NCI-H460 (cell line): Measurements from ENCODE around the gene FMN1. TPM values are rescaled to one million over a fixed set of nuclear protein-coding genes. Genes with fewer than 3 reads are reported as not detected.
A peak's percentile ranks its signal among the peaks of the same experiment; 100 is the strongest.
"Not testable (repeated sequence)": the region's sequence is repeated elsewhere in the genome, so short reads cannot be mapped to it uniquely, and the experiment has no call there.

Experiments
- DNase-seq: peaks from one replicate; pipeline ENCODE4 v3.0.0-alpha.2; 2016; ENCODE audit warnings: low read depth; ENCODE audit errors: extremely low read depth
- total RNA-seq: library from RNA; depleted of rRNA; stranded (reverse); fragments of >200 nt; shearing (Covaris generic); gene quantifications from 2 replicates; pipeline ENCODE4 v1.2.3, GENCODE V29; 2014

Gene FMN1
- total RNA-seq, 1 experiment from 2014 or later, result 1.4 TPM

DNA sequence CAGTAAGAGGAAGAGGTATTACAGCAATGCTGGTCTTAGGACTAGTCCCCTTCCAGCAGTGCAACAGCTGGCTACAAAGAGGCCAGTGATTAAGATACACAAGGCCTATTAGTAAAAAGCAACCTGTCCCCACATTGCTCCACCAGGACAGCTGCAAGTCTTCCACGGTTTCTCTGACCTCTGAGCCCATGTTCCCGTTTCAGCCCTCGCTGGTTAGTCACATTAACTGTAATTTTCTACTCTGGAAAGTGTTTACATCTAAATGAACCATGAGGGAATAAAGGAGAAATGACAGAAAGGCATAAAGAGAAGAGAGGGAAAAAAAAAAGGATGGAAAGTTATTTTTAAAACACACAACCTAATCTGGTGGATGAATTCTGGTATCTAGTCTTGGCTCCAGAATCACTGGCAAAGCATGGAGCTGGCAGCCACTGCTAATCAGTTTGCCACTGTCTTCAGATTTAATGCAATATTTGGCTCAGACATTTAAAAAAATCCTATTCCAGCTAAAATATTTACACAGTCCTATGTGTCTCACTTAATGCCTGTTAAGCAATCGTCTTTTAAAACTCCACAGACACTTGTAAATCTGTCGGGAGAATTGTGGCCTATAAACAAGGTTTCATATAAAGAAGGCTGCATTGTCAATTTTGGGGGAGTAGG, 321.8 kb downstream of the FMN1 start:
- no peak for DNase-seq

DNA sequence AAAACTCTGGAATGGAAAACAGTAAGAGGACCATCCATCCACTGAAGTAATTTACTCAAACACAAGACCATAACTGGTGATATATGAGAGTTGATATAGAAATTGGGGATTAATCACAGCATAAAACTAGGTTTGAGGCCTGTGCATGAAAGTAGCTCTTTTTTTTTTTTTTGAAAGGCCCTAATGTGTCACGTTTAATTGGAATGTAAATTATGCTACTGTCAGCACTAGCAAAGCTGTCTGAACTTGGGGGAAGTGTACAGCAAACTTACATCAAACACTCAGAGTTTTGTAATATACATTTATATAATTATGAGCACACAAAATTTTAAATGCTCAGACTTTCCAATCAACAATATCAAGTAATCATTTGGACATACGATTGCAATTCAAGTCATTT, 322.6 kb downstream of the FMN1 start:
- DNase-seq, result no peak

- peak; percentile 45 for DNase-seq
Measured at GRCh38 chr15:32870240-32871033, 324.1 kb downstream of the FMN1 start.

DNA sequence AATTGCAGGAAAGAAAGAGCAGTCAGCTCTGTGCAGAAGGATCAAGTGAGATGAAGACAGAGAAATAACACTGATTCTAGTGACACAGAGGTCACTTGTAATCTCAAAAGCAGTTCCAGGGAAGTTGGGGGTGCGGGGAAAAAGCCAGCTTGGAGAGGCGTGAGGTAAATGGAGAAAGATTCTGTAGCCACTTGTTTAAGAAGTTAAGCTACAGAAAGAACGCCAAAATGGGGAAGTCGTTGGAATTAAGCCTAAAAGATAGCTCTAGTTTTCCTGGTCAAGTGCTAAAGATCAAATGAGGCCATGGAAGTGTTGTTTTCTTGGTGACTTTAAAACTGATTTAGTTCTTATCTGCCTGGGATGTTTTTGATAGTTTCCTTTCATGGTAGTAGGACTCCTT, 324.7 kb downstream of the FMN1 start:
- no peak for DNase-seq

DNA sequence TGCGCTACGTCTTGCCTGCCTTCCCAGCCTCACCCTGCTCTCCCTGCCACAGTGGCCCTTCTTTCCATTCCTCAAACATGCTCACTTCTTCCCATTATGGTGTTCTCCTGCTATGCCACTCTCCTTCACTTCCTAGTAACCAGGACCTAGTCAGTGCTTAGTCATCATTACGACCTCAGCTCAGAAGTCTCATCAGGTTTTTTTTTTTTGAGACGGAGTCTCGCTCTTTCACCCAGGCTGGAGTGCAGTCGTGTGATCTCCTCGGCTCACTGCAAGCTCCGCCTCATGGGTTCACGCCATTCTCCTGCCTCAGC, 327.2 kb downstream of the FMN1 start:
- peak; percentile 42 for DNase-seq

DNA sequence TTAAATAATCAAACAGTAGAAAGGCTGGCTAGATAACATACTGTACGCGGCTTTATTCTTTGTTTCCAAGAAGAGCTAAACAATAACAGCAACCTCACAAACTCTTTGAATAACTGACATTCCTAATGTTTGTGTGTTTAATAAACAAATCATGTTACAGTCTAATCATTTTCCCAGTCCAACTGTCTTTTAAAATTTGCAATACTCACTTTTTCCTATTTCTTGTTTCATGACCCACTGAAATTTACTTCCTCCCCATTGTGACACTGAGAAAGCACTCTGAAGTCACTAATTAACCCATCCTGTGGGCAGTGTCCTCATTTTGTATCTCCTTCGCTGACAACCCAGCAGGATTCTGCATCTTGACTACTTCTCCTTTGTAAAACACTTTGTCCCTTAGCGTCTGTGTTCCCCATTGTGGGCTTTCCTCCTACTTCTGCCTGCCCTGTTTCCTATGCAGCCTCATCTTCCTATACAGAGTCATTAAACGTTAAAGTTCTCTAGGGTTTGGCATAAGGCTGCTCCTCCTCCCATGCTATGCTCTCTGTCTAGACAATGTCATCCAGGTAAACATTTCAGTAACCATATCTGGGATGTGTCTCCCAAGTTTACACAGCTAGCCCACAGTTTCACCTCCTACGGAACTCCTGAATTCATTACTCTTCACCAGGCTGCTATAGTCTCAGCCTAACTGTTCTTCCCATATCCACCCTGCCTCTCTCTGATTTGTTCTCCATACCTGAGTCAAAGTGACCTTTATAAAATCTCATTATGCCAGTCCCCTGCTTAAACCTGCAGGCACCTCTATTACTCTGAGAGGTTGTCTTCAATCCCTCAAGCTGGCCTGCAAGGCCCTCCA, 327.8 kb downstream of the FMN1 start:
- no peak for DNase-seq

DNA sequence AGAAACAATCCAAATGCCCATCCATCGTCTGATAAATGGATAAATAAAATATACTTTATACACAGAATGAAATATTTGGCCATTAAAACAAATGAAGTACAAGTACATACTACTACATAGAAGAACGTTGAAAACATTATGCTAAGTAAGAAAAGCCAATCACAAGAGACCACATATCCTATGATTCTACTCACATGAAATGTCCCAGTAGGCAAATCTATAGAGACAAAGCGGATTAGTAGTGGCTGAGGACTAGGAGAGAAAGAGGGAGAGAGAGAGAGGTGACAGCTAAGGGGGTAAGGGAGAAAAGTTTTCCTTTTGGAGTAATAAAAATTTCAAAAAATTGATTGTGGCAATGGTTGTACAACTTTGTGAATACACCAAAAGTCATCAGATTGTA, 329.7 kb downstream of the FMN1 start:
- DNase-seq, result no peak

DNA sequence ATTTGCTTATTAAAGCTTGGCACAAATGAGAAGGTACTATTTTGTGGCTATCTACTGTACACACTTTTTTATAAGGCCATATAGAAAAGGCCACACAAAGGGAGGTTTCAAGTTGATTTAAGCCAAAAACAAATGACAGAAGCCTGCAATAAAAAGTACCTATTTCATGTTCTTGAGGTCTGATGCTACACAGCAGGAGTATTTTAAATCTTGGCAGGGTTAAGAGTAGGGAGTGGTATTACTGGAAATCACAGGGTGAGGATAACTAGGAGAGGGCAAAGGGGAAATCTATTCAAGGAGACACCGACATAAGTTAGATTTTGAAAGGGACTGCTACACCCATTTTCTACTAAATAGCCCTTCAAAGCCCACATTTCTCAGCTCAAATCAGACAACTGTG, 330.5 kb downstream of the FMN1 start:
- DNase-seq, result no peak

DNA sequence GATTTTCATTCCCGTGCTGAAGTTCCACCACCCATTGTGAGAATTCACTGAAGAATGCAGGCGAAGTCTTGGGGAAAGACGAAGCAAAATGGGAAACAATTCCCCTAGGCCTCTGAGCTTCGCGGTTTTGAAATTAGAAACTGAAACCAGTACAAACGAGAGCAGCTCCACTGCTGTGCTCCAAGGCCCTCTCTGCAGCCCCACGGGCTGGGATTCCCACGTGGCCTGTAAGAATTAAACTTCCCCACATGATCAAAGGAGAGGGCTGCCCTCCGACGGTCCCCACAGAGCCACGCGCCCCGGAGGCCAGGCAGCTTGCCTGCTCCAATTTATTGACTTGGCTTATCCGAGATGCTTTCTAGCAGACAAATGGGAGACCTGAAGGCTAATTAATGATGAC, 332.8 kb downstream of the FMN1 start:
- DNase-seq, result no peak

DNA sequence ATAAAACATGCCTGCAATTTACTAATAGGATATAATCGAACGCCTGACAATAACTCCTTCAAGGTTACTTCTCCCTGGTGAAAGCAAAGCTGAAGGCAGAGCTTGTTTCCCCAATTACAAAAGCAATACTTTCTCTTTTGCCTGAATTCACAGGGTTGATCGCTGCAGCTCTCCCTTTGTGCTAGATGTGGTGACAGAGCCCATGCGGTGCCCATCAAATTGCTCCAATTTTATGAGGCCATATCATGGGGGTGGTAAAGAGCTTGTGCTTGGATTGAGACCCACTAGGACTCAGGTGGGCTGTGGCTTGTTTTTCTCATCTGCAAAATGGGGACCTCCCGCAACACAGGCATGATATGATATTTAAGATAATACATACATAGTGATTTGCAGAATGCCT, 333.3 kb downstream of the FMN1 start:
- DNase-seq, result no peak

- DNase-seq, result no peak
Measured at GRCh38 chr15:32859996-32860395, 334.5 kb downstream of the FMN1 start.

DNA sequence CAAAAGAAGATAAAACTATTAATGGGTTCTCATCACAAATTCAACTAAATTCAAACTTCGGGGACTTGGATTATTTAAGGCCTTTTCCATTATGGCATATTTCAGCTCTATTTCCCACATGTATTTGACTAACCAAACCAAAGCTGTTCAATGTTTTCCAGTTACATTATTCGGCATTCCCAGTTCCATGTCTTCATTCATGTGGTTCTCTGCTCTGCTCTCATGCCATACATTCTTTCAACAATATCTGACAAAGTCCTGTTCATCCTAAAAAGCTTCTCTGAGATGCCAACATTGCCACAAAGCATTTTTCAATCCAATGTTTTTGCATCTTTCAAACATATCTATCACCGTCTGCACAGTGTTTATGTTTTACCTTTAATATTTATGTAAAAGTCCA, 335.3 kb downstream of the FMN1 start:
- no peak for DNase-seq

DNA sequence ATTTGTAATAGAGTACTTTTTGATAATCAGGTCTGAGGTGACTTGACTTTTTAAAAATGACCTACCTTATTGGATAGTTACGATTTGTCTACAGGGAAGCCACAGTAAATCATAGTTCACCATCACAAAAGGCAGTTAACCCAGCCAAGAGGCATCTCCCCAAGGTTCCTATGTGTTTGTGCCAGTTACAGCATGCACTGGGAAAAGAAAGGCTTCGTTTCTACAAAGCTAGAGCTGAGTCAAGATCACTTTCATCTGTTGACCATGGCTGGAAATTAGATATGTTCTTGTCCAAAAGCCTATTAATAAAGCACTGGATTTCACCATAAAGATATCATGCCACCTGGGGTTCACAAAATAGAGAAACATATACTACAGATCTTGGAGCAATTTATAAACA, 336.8 kb downstream of the FMN1 start:
- DNase-seq, result no peak

- DNase-seq, result no peak
Measured at GRCh38 chr15:32856753-32857152, 337.8 kb downstream of the FMN1 start.

- peak; percentile 33 for DNase-seq
Measured at GRCh38 chr15:32855942-32856341, 338.6 kb downstream of the FMN1 start.

- DNase-seq, result no peak
Measured at GRCh38 chr15:32853592-32853991, 340.9 kb downstream of the FMN1 start.

DNA sequence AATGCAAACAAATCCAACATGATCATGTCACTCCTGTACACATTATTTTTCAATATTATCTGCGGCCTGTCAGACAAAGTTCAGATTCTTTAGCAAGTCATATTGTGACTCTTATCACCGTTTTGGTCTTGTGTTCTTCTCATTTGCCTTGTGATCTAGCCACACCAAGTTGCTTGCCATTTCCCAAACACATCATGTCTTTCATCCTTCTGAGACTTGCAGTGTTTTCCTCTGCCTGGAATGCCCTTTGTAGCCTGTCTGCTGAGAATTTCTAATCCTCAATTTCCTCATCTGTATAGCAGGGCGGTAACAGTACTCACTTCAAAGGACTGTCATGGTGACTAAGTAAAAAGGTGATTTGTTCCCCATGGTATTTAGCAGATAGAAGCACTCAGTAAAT, 341.7 kb downstream of the FMN1 start:
- DNase-seq, result no peak

- no peak for DNase-seq
Measured at GRCh38 chr15:32852017-32852416, 342.5 kb downstream of the FMN1 start.

DNA sequence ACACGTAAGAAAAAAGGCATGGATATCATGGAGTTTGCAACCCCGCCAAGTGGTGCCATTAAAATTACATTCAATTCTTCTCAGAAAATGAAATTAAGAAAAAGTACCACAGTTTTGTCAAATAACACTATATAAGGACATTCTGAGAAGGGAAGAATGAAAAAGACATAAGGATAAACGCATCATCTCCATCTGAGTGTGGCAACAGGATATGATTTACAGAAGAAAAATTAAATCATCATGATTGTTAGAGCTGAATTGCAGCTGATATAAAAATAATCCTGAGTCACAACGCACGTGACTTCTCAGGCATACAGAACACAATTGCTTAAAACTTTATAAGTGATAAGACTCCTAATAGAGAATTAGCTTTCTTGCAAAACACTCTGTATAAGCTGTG, 342.9 kb downstream of the FMN1 start:
- DNase-seq, result no peak

GRCh38 chr15:32849769-32850668, 344.5 kb downstream of the FMN1 start:
- peak; percentile 30 for DNase-seq

- DNase-seq, result not testable (repeated sequence)
Measured at GRCh38 chr15:32846671-32847070, 347.8 kb downstream of the FMN1 start.
